ENCODE data around the gene KLKB1. TPM values are rescaled to one million over a fixed set of nuclear protein-coding genes. Genes with fewer than 3 reads are reported as not detected.

Gene KLKB1
- total RNA-seq (2021; fragmentation: NEBNext Ultra II Directional; extraction: Animal tissue kit (Norgen Biotek cat#: 25700)), result not detected
- long read RNA-seq, partial matches to known transcripts, result 0 of 1 reads
- long read RNA-seq, other reads (novel, unspliced or antisense), result 1 of 1 reads

DNA sequence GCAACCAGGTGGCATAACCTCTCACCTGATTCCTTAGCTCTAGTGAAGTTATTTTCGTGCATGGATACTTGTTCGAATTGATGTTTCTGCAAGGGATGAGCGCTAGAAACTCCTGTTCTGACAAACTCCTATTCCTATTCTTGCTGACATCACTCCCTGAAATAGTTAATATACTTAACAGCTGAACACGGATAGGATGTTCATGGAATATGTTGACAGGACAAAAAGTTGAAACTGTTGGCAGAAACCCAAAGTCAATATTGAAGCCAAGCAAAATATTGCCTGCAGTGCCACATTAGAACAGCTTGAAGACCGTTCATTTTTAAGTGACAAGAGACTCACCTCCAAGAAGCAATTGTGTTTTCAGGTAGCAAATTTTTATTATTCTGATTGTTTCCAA is at the start of gene KLKB1:
Gene KLKB1, plus strand, starts transcription at position 287 of the 400 bp plus-strand sequence. CDS start 689 bp downstream, outside the sequence.
- H3K27me3 Mint-ChIP-seq (ENCODE audit: insufficient read depth), result peaks cover 2% of the 10 kb centered on the region; the same call in 1 of the 2 replicates
- no peaks in the 10 kb centered on the region for H3K4me1 Mint-ChIP-seq (ENCODE audit: low read depth)
- peaks cover 29% of the 10 kb centered on the region for H3K9me3 Mint-ChIP-seq
- H3K27ac Mint-ChIP-seq, result no peak within 1 kb of the TSS
- DNase-seq, result no peak
- H3K36me3 Mint-ChIP-seq (ENCODE audit: low read depth), result peaks cover 5% of the 10 kb centered on the region; the same call in 1 of the 2 replicates
- TF ChIP-seq, protein P1, sequence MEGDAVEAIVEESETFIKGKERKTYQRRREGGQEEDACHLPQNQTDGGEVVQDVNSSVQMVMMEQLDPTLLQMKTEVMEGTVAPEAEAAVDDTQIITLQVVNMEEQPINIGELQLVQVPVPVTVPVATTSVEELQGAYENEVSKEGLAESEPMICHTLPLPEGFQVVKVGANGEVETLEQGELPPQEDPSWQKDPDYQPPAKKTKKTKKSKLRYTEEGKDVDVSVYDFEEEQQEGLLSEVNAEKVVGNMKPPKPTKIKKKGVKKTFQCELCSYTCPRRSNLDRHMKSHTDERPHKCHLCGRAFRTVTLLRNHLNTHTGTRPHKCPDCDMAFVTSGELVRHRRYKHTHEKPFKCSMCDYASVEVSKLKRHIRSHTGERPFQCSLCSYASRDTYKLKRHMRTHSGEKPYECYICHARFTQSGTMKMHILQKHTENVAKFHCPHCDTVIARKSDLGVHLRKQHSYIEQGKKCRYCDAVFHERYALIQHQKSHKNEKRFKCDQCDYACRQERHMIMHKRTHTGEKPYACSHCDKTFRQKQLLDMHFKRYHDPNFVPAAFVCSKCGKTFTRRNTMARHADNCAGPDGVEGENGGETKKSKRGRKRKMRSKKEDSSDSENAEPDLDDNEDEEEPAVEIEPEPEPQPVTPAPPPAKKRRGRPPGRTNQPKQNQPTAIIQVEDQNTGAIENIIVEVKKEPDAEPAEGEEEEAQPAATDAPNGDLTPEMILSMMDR (IDR thresholded peaks at IDR 0.05), result no peak
- H3K4me3 Mint-ChIP-seq, result peak within 1 kb of the TSS; percentile 81; the same call in 1 of the 2 replicates

DNA sequence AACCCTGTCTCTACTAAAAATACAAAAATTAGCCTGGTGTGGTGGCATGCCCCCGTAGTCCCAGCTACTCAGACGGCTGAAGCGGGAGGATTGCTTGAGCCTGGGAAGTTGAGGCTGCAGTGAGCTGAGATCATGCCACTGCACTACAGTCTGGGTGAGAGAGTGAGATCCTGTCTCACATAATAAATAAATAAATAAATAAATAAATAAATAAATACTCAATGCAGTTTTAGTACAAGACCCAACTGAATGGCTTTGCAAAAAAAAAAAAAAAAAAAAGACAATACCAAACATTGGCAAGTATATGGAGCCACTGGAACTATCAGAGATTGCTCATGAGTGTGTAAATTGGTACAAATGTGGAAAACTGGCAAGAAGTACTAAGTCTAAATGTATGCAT is 39.2 kb upstream of the KLKB1 start:
- DNase-seq, result no peak
- H3K27ac Mint-ChIP-seq, result no peak overlapping the region
- no peaks in the 10 kb centered on the region for H3K9me3 Mint-ChIP-seq
- H3K4me1 Mint-ChIP-seq (ENCODE audit: low read depth), result peaks cover 17% of the 10 kb centered on the region
- H3K36me3 Mint-ChIP-seq (ENCODE audit: low read depth), result no peaks in the 10 kb centered on the region
- H3K27me3 Mint-ChIP-seq (ENCODE audit: insufficient read depth), result peaks cover 3% of the 10 kb centered on the region; the same call in 1 of the 2 replicates
- TF ChIP-seq, protein P1 (IDR thresholded peaks at IDR 0.05), result no peak
- H3K4me3 Mint-ChIP-seq, result no peak overlapping the region

DNA sequence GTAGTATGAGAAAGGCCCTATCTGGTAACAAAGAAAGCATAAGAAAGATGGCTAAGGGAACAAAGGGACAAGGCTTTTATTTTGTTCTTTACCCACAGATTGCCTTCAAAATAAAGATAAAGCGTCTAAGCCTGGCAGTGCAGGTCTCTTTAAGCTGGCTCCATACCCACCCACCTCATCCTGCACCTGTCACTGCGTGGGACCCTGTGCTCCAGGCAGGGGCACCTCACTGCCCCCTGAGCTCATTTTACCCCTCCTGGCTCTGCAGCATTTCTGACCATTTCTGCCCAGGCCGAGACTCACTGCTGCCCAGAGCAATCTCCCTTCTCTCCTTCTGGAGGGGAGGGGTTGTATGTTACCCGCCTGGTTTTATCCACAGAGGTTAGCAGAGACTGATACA is 37.7 kb upstream of the KLKB1 start:
- Mint-ChIP-seq H3K4me3 (no peak overlapping the region), H3K27me3 (ENCODE audit: insufficient read depth) (peaks cover 3% of the 10 kb centered on the region; the same call in 1 of the 2 replicates), H3K36me3 (ENCODE audit: low read depth) (no peaks in the 10 kb centered on the region), H3K27ac (no peak overlapping the region), H3K9me3 (no peaks in the 10 kb centered on the region), H3K4me1 (ENCODE audit: low read depth) (peaks cover 18% of the 10 kb centered on the region)
- TF ChIP-seq, protein P1 (IDR thresholded peaks at IDR 0.05), result no peak
- no peak for DNase-seq

DNA sequence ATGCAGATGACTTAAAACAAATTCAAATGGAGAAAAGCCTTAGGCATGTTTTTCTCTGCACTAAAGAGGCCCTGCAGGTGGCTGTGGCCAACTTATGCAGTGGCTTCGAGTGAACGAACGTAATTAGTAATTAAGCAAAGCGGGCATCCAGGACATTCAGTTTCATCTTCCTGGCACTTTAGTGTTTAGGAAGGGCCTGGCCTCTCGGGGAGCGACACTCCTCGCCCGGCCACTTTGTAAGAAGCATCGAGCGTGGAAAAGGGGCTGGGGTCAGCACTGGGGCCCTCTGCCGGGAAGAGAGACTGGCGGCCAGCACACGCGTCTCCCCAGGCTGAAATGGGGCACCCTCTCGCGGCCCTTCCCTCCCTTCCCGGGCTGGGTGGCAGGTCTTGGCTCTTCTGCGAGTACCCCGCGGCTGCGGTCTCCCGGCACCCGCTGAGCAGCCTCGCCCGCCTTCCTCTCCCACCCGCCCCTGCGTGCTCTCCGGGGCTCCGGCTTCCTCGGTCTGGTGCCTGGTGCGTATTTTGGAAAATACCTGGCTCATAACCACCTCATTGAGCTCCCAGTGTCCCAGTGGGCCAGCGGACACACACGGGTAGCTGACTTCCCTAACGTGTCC is 36.6 kb upstream of the KLKB1 start:
- no peaks in the 10 kb centered on the region for H3K9me3 Mint-ChIP-seq
- TF ChIP-seq, protein P1 (IDR thresholded peaks at IDR 0.05), result peak; percentile 9; the same call in 1 of the 2 replicates
- peaks cover 2% of the 10 kb centered on the region; the same call in 1 of the 2 replicates for H3K27me3 Mint-ChIP-seq (ENCODE audit: insufficient read depth)
- no peaks in the 10 kb centered on the region for H3K36me3 Mint-ChIP-seq (ENCODE audit: low read depth)
- peaks cover 18% of the 10 kb centered on the region for H3K4me1 Mint-ChIP-seq (ENCODE audit: low read depth)
- no peak for DNase-seq
- H3K27ac Mint-ChIP-seq, result peak overlapping the region; percentile 86
- peak overlapping the region; percentile 91 for H3K4me3 Mint-ChIP-seq

DNA sequence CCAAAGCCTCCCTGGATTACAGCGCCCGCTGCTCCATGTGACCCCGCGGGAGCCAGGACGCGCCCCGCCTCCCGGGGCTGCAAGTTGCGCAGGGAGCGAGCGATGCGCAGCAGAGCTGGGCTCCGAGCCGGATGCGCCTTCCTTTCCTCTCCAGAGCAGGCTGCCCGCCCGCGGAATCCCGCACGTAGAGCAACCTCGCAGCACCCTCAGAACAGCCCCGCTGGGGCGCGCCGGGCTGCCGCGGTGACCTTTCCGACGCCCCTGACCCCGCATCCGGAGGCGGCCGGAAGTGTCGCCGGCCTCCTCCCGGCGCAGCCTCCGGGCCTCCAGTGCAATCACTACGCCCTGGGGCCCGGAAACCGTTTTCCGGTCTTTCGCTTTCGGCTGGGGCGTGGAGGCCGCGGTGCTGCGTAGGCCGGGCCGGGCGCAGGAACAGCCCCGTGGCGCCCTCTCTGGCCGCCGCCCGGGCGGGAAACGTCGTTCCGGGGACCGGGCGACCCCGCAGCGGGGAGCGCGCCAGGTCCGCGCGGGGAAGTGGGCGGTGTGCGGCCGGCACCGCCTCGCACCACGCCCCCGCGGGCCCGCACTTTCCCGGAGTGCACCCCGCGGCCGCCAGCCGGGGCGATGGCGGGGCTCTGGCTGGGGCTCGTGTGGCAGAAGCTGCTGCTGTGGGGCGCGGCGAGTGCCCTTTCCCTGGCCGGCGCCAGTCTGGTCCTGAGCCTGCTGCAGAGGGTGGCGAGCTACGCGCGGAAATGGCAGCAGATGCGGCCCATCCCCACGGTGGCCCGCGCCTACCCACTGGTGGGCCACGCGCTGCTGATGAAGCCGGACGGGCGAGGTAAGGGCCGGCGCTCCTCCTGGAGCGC is 35.9 kb upstream of the KLKB1 start, which contains the start of gene CYP4V2:
Gene CYP4V2, plus strand, starts transcription at position 368 of the 866 bp plus-strand sequence. Its CDS starts 257 bp downstream, at position 625.
- peak within 1 kb of the TSS; percentile 88 for H3K27ac Mint-ChIP-seq
- no peaks in the 10 kb centered on the region for H3K36me3 Mint-ChIP-seq (ENCODE audit: low read depth)
- no peaks in the 10 kb centered on the region for H3K9me3 Mint-ChIP-seq
- H3K4me3 Mint-ChIP-seq, result peak within 1 kb of the TSS; percentile 93
- H3K27me3 Mint-ChIP-seq (ENCODE audit: insufficient read depth), result no peaks in the 10 kb centered on the region
- H3K4me1 Mint-ChIP-seq (ENCODE audit: low read depth), result peaks cover 18% of the 10 kb centered on the region
- TF ChIP-seq, protein P1 (IDR thresholded peaks at IDR 0.05), result peak; percentile 67
- DNase-seq, result peak; percentile 61
